Measurements from ENCODE around the gene SYTL5.

- TF ChIP-seq CTCF (IDR thresholded peaks at IDR 0.05) (no peak), POLR2A (IDR thresholded peaks at IDR 0.05; ENCODE audit: low read depth) (no peak)
Observed at GRCh38 chrX:38061335-38061734, 55.0 kb downstream of the SYTL5 start.

All from esophagus muscularis mucosa (tissue), 3 donors.